ENCODE results near the gene PRKAB2.
"Not testable (repeated sequence)": the region's sequence is repeated elsewhere in the genome, so short reads cannot be mapped to it uniquely, and the experiment has no call there.

PRKAB2 gene

GRCh38 chr1:147172168-147173016, at the start of gene PRKAB2:
Gene PRKAB2 (minus strand): TSS chr1:147172470. CDS start chr1:147172144, 326 bp downstream.
- DNase-seq (ENCODE audit: insufficient read length, low spot score) (peak; percentile 78), FAIRE-seq (no peak)

GRCh38 chr1:147218606-147219005, 46.3 kb upstream of the PRKAB2 start:
- FAIRE-seq (no peak), DNase-seq (ENCODE audit: insufficient read length, low spot score) (no peak)

GRCh38 chr1:147217141-147217540, 44.9 kb upstream of the PRKAB2 start:
- no peak for FAIRE-seq
- DNase-seq (ENCODE audit: insufficient read length, low spot score): no peak

- FAIRE-seq (no peak), DNase-seq (ENCODE audit: insufficient read length, low spot score) (no peak)
Measured at GRCh38 chr1:147216124-147216523, 43.9 kb upstream of the PRKAB2 start.

GRCh38 chr1:147215540-147215916, 43.3 kb upstream of the PRKAB2 start:
- DNase-seq (ENCODE audit: insufficient read length, low spot score): no peak
- FAIRE-seq: no peak

GRCh38 chr1:147214842-147215539, 42.7 kb upstream of the PRKAB2 start:
- DNase-seq (ENCODE audit: insufficient read length, low spot score) (no peak), FAIRE-seq (no peak)

- no peak for DNase-seq (ENCODE audit: insufficient read length, low spot score)
- FAIRE-seq: no peak
Measured at GRCh38 chr1:147214325-147214724, 42.1 kb upstream of the PRKAB2 start.

GRCh38 chr1:147213271-147213670, 41.0 kb upstream of the PRKAB2 start:
- DNase-seq (ENCODE audit: insufficient read length, low spot score) (no peak), FAIRE-seq (no peak)

- no peak for DNase-seq (ENCODE audit: insufficient read length, low spot score)
- FAIRE-seq: no peak
Measured at GRCh38 chr1:147211577-147211976, 39.3 kb upstream of the PRKAB2 start.

GRCh38 chr1:147210987-147211386, 38.7 kb upstream of the PRKAB2 start:
- no peak for DNase-seq (ENCODE audit: insufficient read length, low spot score)
- FAIRE-seq: no peak

GRCh38 chr1:147209825-147210821, 37.9 kb upstream of the PRKAB2 start:
- FAIRE-seq (no peak), DNase-seq (ENCODE audit: insufficient read length, low spot score) (no peak)

GRCh38 chr1:147208619-147209018, 36.3 kb upstream of the PRKAB2 start:
- DNase-seq (ENCODE audit: insufficient read length, low spot score): no peak
- FAIRE-seq: no peak

- DNase-seq (ENCODE audit: insufficient read length, low spot score) (no peak), FAIRE-seq (no peak)
Measured at GRCh38 chr1:147207192-147207591, 34.9 kb upstream of the PRKAB2 start.

- no peak for FAIRE-seq
Measured at GRCh38 chr1:147204080-147204479, 31.8 kb upstream of the PRKAB2 start.

GRCh38 chr1:147202576-147202975, 30.3 kb upstream of the PRKAB2 start:
- DNase-seq (ENCODE audit: insufficient read length, low spot score): no peak
- no peak for FAIRE-seq

More at GRCh38 chr1:147204080-147204479, 31.8 kb upstream of the PRKAB2 start:
- no peak for DNase-seq (ENCODE audit: insufficient read length, low spot score)

GRCh38 chr1:147201786-147202185, 29.5 kb upstream of the PRKAB2 start:
- FAIRE-seq: no peak

GRCh38 chr1:147201276-147201675, 29.0 kb upstream of the PRKAB2 start:
- FAIRE-seq: no peak

More at GRCh38 chr1:147201786-147202185, 29.5 kb upstream of the PRKAB2 start:
- DNase-seq (ENCODE audit: insufficient read length, low spot score): no peak

GRCh38 chr1:147197324-147197723, 25.1 kb upstream of the PRKAB2 start:
- DNase-seq (ENCODE audit: insufficient read length, low spot score); FAIRE-seq: not testable (repeated sequence)

More at GRCh38 chr1:147201276-147201675, 29.0 kb upstream of the PRKAB2 start:
- no peak for DNase-seq (ENCODE audit: insufficient read length, low spot score)

- no peak for DNase-seq (ENCODE audit: insufficient read length, low spot score)
- no peak for FAIRE-seq
Measured at GRCh38 chr1:147189514-147189913, 17.2 kb upstream of the PRKAB2 start.

GRCh38 chr1:147185432-147185831, 13.2 kb upstream of the PRKAB2 start:
- FAIRE-seq: no peak

More at GRCh38 chr1:147185432-147185831, 13.2 kb upstream of the PRKAB2 start:
- DNase-seq (ENCODE audit: insufficient read length, low spot score): no peak
